HCT116 (cell line): ENCODE data around the gene TNXB. TPM values are rescaled to one million over a fixed set of nuclear protein-coding genes. Genes with fewer than 3 reads are reported as not detected.

Source experiments
- ATAC-seq: fragments of 200-7000 bp; cut with Tn5 transposase; 2 replicates; pipeline ENCODE4 v1.9.1; 2020; ENCODE audit warnings: mild to moderate bottlenecking, moderate library complexity
- BruUV-seq: library from RNA; stranded (reverse); fragments of 400-500 nt; replicated peaks from 2 replicates; lab custom pipeline; 2021; lab: Mats Ljungman, UMichigan
- CTCF ChIA-PET: fragments of 300-600 bp; sonication (Branson Sonifier 250); formaldehyde crosslinking; loops from one replicate; lab custom pipeline; 2021; ENCODE audit warnings: antibody characterized with exemption; lab: Charles Lee
- POLR2A ChIA-PET: fragments of 300-600, 350-600 bp; sonication (Branson Sonifier 250); formaldehyde crosslinking; loops from one replicate; lab custom pipeline; 2021; ENCODE audit warnings: antibody characterized with exemption; lab: Charles Lee
- RAD21 ChIA-PET, 2 experiments: fragments of 300-600 bp; sonication (Branson Sonifier 250); formaldehyde crosslinking; loops; one replicate each; lab custom pipeline; 2023; ENCODE audit warnings: low total read pairs in 2 of 2; ENCODE audit not compliant: uncharacterized antibody in 2 of 2, unreplicated experiment in 2 of 2, low non-redundant PET in 1 of 2; lab: Charles Lee
- DNase-seq: peaks from one replicate; pipeline ENCODE4 v3.0.0-alpha.2; 2010; ENCODE audit warnings: low read depth, low spot score
- H2AFZ ChIP-seq: fragments of 200-600 bp; shearing (Covaris generic), sonication (generic); 2 replicates; pipeline ENCODE4 v1.6.1; 2017; ENCODE audit warnings: low read depth, mixed run types, mixed read lengths, antibody characterized with exemption, low read length; ENCODE audit not compliant: poor library complexity, severe bottlenecking
- H3K27ac ChIP-seq: 2 replicates; pipeline ENCODE4 v1.5.1; 2012; ENCODE audit warnings: low read depth, low read length
- H3K27me3 ChIP-seq: fragments of 200-600 bp; sonication (generic); 2 replicates; pipeline ENCODE4 v1.6.1; 2016; ENCODE audit warnings: mixed run types, low read length, mixed read lengths; ENCODE audit not compliant: insufficient read depth
- H3K36me3 ChIP-seq, 2 experiments: fragments of 200-500 bp in 1 of 2; fragments of 200-600 bp in 1 of 2; sonication (Bioruptor generic) in 1 of 2; sonication (generic) in 1 of 2; 2 replicates each; pipeline versions ENCODE4 v1.5.1 to v1.6.1; 2014 to 2016; ENCODE audit warnings: low read length in 2 of 2, inconsistent platforms in 1 of 2, mixed read lengths in 1 of 2, mixed run types in 1 of 2; ENCODE audit not compliant: insufficient read depth in 2 of 2, control insufficient read depth in 1 of 2
- H3K4me1 ChIP-seq, 2 experiments: fragments of 200-600 bp in 1 of 2; sonication (generic) in 1 of 2; 2 replicates each; pipeline versions ENCODE4 v1.5.1 to v1.6.1; 2012 to 2017; ENCODE audit warnings: low read length in 2 of 2, inconsistent platforms in 1 of 2, mild to moderate bottlenecking in 1 of 2, mixed read lengths in 1 of 2, mixed run types in 1 of 2, moderate library complexity in 1 of 2; ENCODE audit not compliant: insufficient read depth in 2 of 2, control insufficient read depth in 1 of 2
- H3K4me2 ChIP-seq: fragments of 200-600 bp; sonication (generic); 2 replicates; pipeline ENCODE4 v1.6.1; 2017; ENCODE audit warnings: mixed run types, low read length, mixed read lengths
- H3K4me3 ChIP-seq, 2 experiments: fragments of 200-600 bp in 1 of 2; sonication (generic) in 1 of 2; replicated peaks in 1 of 2; 2 replicates each; pipeline ENCODE4 v1.5.1; 2011 to 2016; ENCODE audit warnings: low read length in 2 of 2, control low read depth in 1 of 2, low read depth in 1 of 2, mild to moderate bottlenecking in 1 of 2, mixed read lengths in 1 of 2, mixed run types in 1 of 2
- H3K79me2 ChIP-seq: fragments of 200-600 bp; sonication (generic); 2 replicates; pipeline ENCODE4 v1.6.1; 2017; ENCODE audit warnings: mild to moderate bottlenecking, mixed run types, low read length, moderate library complexity, mixed read lengths; ENCODE audit not compliant: insufficient read depth
- H3K9ac ChIP-seq: fragments of 200-600 bp; sonication (generic); 2 replicates; pipeline ENCODE4 v1.6.1; 2016; ENCODE audit warnings: low read length, mixed read lengths
- H3K9me2 ChIP-seq: fragments of 200-600 bp; sonication (generic), shearing (Covaris generic); 2 replicates; pipeline ENCODE4 v1.6.1; 2017; ENCODE audit warnings: mixed run types, mild to moderate bottlenecking, moderate library complexity; ENCODE audit not compliant: insufficient read depth
- H3K9me3 ChIP-seq, 2 experiments: fragments of 200-500 bp in 1 of 2; fragments of 200-600 bp in 1 of 2; sonication (Bioruptor generic) in 1 of 2; sonication (generic) in 1 of 2; 2 replicates each; pipeline ENCODE4 v1.6.1; 2014 to 2017; ENCODE audit warnings: low read length in 2 of 2, mixed read lengths in 2 of 2, inconsistent platforms in 1 of 2, low read depth in 1 of 2, mild to moderate bottlenecking in 1 of 2, mixed run types in 1 of 2, moderate library complexity in 1 of 2; ENCODE audit not compliant: control insufficient read depth in 1 of 2, insufficient read depth in 1 of 2
- H4K20me1 ChIP-seq: fragments of 200-600 bp; sonication (generic), shearing (Covaris generic); 2 replicates; pipeline ENCODE4 v1.6.1; 2017; ENCODE audit warnings: mixed run types, mild to moderate bottlenecking, moderate library complexity; ENCODE audit not compliant: insufficient read depth
- ATF3 ChIP-seq: IDR thresholded peaks from 2 replicates; pipeline ENCODE4 v1.6.1; 2012
- CEBPB ChIP-seq: IDR thresholded peaks from 2 replicates; pipeline ENCODE4 v1.6.1; 2012; ENCODE audit warnings: low read depth
- CTCF ChIP-seq, 3 experiments: fragments of 200-600 bp in 1 of 3; sonication (generic) in 1 of 3; IDR thresholded peaks in 2 of 3; conservative IDR thresholded peaks in 1 of 3; 2 replicates each; pipeline ENCODE4 v1.5.1; 2012 to 2017; ENCODE audit warnings: low read depth in 2 of 3, low read length in 2 of 3, antibody characterized with exemption in 1 of 3, borderline replicate concordance in 1 of 3, control low read depth in 1 of 3, mild to moderate bottlenecking in 1 of 3, mixed read lengths in 1 of 3, mixed run types in 1 of 3, moderate library complexity in 1 of 3; ENCODE audit not compliant: insufficient read depth in 1 of 3
- EZH2 ChIP-seq: fragments of 200-600 bp; sonication (generic); IDR thresholded peaks from 2 replicates; pipeline ENCODE4 v1.6.1; 2017; ENCODE audit warnings: antibody characterized with exemption, mixed run types
- EZH2phosphoT487 ChIP-seq: fragments of 200-600 bp; IDR thresholded peaks from 2 replicates; pipeline ENCODE4 v1.6.1; 2018; ENCODE audit warnings: antibody characterized with exemption, borderline replicate concordance
- JUND ChIP-seq: IDR thresholded peaks from 2 replicates; pipeline ENCODE4 v1.6.1; 2012
- MAX ChIP-seq: IDR thresholded peaks from 2 replicates; pipeline ENCODE4 v1.6.1; 2012
- POLR2AphosphoS5 ChIP-seq: IDR thresholded peaks from 2 replicates; pipeline ENCODE4 v1.6.1; 2011; ENCODE audit warnings: mild to moderate bottlenecking, low read depth, low read length, moderate library complexity
- SIN3A ChIP-seq: IDR thresholded peaks from 2 replicates; pipeline ENCODE4 v1.6.1; 2012; ENCODE audit warnings: low read depth
- ZNF274 ChIP-seq: fragments of 200-500 bp; sonication (Bioruptor generic); IDR thresholded peaks from 2 replicates; pipeline ENCODE4 v1.6.1; 2014; ENCODE audit warnings: mild to moderate bottlenecking, low read depth, low read length, inconsistent platforms
- intact Hi-C: fragments of 100-400 bp; cut with micrococcal nuclease; formaldehyde crosslinking; loops from 2 replicates; pipeline ENCODE4 v1.10.0; 2022
- total RNA-seq: library from RNA; stranded (reverse); gene quantifications from one replicate; pipeline ENCODE4 v1.2.1, GENCODE V29; 2021; ENCODE audit not compliant: unreplicated experiment

Gene TNXB
- total RNA-seq, 1 experiment from 2014 or later: 8.5 TPM

GRCh38 chr6:32092760-32093497, 16.2 kb downstream of the TNXB start:
- POLR2A ChIA-PET: no interaction called here
- TF ChIP-seq MAX (no peak), CEBPB (no peak), ATF3 (no peak), JUND (no peak), POLR2AphosphoS5 (no peak), CTCF (IDR thresholded peaks at IDR 0.05 in 2 of 3, conservative IDR thresholded peaks at IDR 0.05 in 1 of 3; ENCODE audit: borderline replicate concordance in 1 of 3, insufficient read depth in 1 of 3, low read depth in 2 of 3, low read length in 2 of 3) (no peak), EZH2 (no peak), SIN3A (no peak), ZNF274 (no peak), EZH2phosphoT487 (no peak)
- Histone ChIP-seq H3K9me2 (no peaks in the 10 kb centered on the region), H4K20me1 (no peaks in the 10 kb centered on the region), H2AFZ (no peak overlapping the region), H3K4me2 (no peak overlapping the region), H3K4me1 (peaks cover 3 to 5% of the 10 kb centered on the region in 2 experiments; a peak in 3 of 4 replicates), H3K27ac (no peak overlapping the region), H3K9ac (no peak overlapping the region), H3K79me2 (no peaks in the 10 kb centered on the region), H3K4me3 (no peak overlapping the region), H3K36me3 (no peaks in the 10 kb centered on the region), H3K9me3 (no peaks in the 10 kb centered on the region), H3K27me3 (no peaks in the 10 kb centered on the region)
- CTCF ChIA-PET: interaction anchor here (1.1 kb wide), 1 partner anchor 26 kb away, joined by 3 read pairs; no protein-coding TSS in a partner anchor
- BruUV-seq: no TSS peak
- DNase-seq: no peak
- ATAC-seq: no peak
- intact Hi-C loops: no loop called here
- RAD21 ChIA-PET: no interaction called here
